ENCODE results near the gene VPS39.

DNA sequence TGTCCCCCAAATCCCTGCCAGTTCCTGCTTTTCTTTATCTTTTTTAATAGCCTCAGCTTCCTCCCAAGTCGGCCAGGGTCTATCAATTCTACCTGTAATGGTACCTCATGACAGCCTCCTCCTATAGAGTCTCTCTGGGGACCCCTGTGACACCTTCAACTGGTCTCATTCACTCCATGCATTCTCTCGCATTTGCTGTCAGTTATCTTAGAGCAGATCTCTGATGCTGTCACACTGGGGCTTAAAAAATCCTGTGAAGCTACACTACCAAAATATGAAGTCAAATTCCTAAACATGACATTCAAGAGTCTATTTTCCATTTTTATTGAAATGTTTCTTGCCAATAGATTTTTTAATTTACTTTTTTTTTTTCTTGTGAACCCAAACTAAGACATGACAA, 5.5 kb downstream of the VPS39 start:
- TF ChIP-seq MYC (CRISPR knock-in tag; IDR thresholded peaks at IDR 0.05; ENCODE audit: borderline replicate concordance) (no peak), IKZF4 (CRISPR knock-in tag; IDR thresholded peaks at IDR 0.05; ENCODE audit: borderline replicate concordance, low read depth, not compliant biosample characterization) (no peak)

Measured in HepG2 (cell line).